T-cell (primary cell): ENCODE results near the gene KCNMB4. TPM values are rescaled to one million over a fixed set of nuclear protein-coding genes. Genes with fewer than 3 reads are reported as not detected.

Experiments used
- ATAC-seq, 4 experiments: fragments of 200-7000 bp in 3 of 4; fragments of 150-1000 bp in 1 of 4; cut with Tn5 transposase; replicated peaks in 1 of 4; 1 replicate in 3 of 4; 2 replicates in 1 of 4; pipeline ENCODE4 v1.10.0; 2021; ENCODE audit warnings: moderate library complexity in 3 of 4, mild to moderate bottlenecking in 2 of 4, moderate number of reproducible peaks in 1 of 4
- CTCF ChIA-PET, 2 donors: fragments of 300-600 bp; sonication (Branson Sonifier 250); formaldehyde crosslinking; loops; one replicate each; lab custom pipeline; 2022; ENCODE audit warnings: antibody characterized with exemption in 2 of 2; lab: Charles Lee
- POLR2A ChIA-PET, 2 donors: fragments of 300-600 bp; sonication (Branson Sonifier 250); formaldehyde crosslinking; loops; one replicate each; lab custom pipeline; 2022; ENCODE audit warnings: antibody characterized with exemption in 2 of 2; lab: Charles Lee
- DNase-seq, 35 experiments: peaks; one replicate each; pipeline versions ENCODE4 v3.0.0 to v3.0.0-alpha.2; 2013 to 2023
- H3K27ac ChIP-seq: one replicate; pipeline ENCODE4 v1.5.1; 2013; ENCODE audit warnings: low read length
- H3K27me3 ChIP-seq, 2 experiments: replicated peaks in 1 of 2; 1 replicate in 1 of 2; 2 replicates in 1 of 2; pipeline versions ENCODE4 v1.6.1 to v1.7.0; 2013; ENCODE audit warnings: low read length in 1 of 2, mixed read lengths in 1 of 2; ENCODE audit not compliant: control insufficient read depth in 2 of 2, insufficient read depth in 2 of 2; ENCODE audit errors: extremely low read depth in 1 of 2
- H3K36me3 ChIP-seq, 2 donors: 1 replicate in 1 of 2; 2 replicates in 1 of 2; pipeline versions ENCODE4 v1.6.1 to v1.7.0; 2013; ENCODE audit warnings: low read length in 1 of 2; ENCODE audit not compliant: control insufficient read depth in 2 of 2, insufficient read depth in 1 of 2; ENCODE audit errors: extremely low read depth in 1 of 2
- H3K4me1 ChIP-seq, 2 experiments: 1 replicate in 1 of 2; 2 replicates in 1 of 2; pipeline versions ENCODE4 v1.6.1 to v1.7.0; 2013; ENCODE audit warnings: low read length in 2 of 2, mixed read lengths in 1 of 2; ENCODE audit not compliant: insufficient read depth in 2 of 2, control insufficient read depth in 1 of 2; ENCODE audit errors: extremely low read depth in 1 of 2
- H3K4me3 ChIP-seq, 2 donors: 1 replicate in 1 of 2; 2 replicates in 1 of 2; pipeline versions ENCODE4 v1.5.1 to v1.7.0; 2013; ENCODE audit warnings: mild to moderate bottlenecking in 2 of 2, low read length in 1 of 2, moderate library complexity in 1 of 2; ENCODE audit not compliant: control insufficient read depth in 1 of 2; ENCODE audit errors: extremely low read depth in 1 of 2
- H3K9me3 ChIP-seq: 2 replicates; pipeline ENCODE4 v1.7.0; 2013
- H3K27ac Mint-ChIP-seq, 2 donors: one replicate each; pipeline ENCODE4 v1.8.0; 2020 to 2021; ENCODE audit warnings: mild to moderate bottlenecking in 2 of 2, mixed read lengths in 2 of 2
- H3K27me3 Mint-ChIP-seq, 2 donors: one replicate each; pipeline ENCODE4 v1.8.0; 2021 to 2022; ENCODE audit warnings: mixed read lengths in 2 of 2
- H3K36me3 Mint-ChIP-seq: one replicate; pipeline ENCODE4 v1.8.0; 2021; ENCODE audit warnings: mixed read lengths
- H3K4me1 Mint-ChIP-seq, 3 donors: one replicate each; pipeline ENCODE4 v1.8.0; 2020 to 2022; ENCODE audit warnings: mixed read lengths in 3 of 3, mild to moderate bottlenecking in 1 of 3
- H3K4me3 Mint-ChIP-seq, 3 donors: one replicate each; pipeline ENCODE4 v1.8.0; 2020 to 2022; ENCODE audit warnings: mild to moderate bottlenecking in 3 of 3, mixed read lengths in 3 of 3, moderate library complexity in 3 of 3
- H3K9me3 Mint-ChIP-seq, 3 donors: one replicate each; pipeline ENCODE4 v1.8.0; 2020 to 2022; ENCODE audit warnings: mixed read lengths in 3 of 3
- WGBS: methylation state at CpG from one replicate; pipeline ENCODE4 v1.1.5; 2013; ENCODE audit warnings: missing lambda C conversion rate; ENCODE audit not compliant: insufficient coverage; 5-methylcytosine and 5-hydroxymethylcytosine counted together
- total RNA-seq, 35 experiments: library from RNA in 6 of 35; stranded (reverse) in 6 of 35; fragments of 120-200 nt in 1 of 35; gene quantifications; one replicate each; pipeline versions ENCODE4 v1.2.1 to v1.2.4 and lab custom pipeline; 2013 to 2026

Gene KCNMB4
- total RNA-seq, 5 donors from 2014 or later (not counting 1 experiment from before 2014, with no cell fraction given) = 0.79 to 2.6 (median 1.5) TPM

- ChIA-PET CTCF (interaction anchor here in 1 of 2 donors (0.6 kb wide), 1 partner anchor 9 kb away, joined by 3 read pairs; no protein-coding TSS in a partner anchor), POLR2A (interaction anchor here (0.6 to 1.1 kb wide), 4 partner anchors 11 to 1389 kb away, joined by 3 to 11 read pairs (median 6); no protein-coding TSS in a partner anchor)
- Histone ChIP-seq H3K4me3 (peak overlapping the region; percentile 87 to 90), H3K27ac (peak overlapping the region; percentile 49), H3K4me1 (peaks cover 16 to 18% of the 10 kb centered on the region in 2 experiments), H3K9me3 (no peaks in the 10 kb centered on the region), H3K27me3 (peaks cover 0 to 14% of the 10 kb centered on the region in 2 experiments), H3K36me3 (no peaks in the 10 kb centered on the region)
- peak; percentile 73 to 79 (median 76) for ATAC-seq
- H3K9me3 Mint-ChIP-seq = no peaks in the 10 kb centered on the region
- H3K4me3 Mint-ChIP-seq = peak overlapping the region; percentile 93 to 98 (median 94)
- H3K36me3 Mint-ChIP-seq = no peaks in the 10 kb centered on the region
- H3K27me3 Mint-ChIP-seq = peaks cover 0 to 6% of the 10 kb centered on the region in 2 donors
- H3K27ac Mint-ChIP-seq = peak overlapping the region; percentile 78 to 85
- DNase-seq = peak; percentile 53 to 81 (median 69)
- under 1% methylated on average over 69 of the region's 69 CpGs for WGBS
- peaks cover 27 to 35% (median 27%) of the 10 kb centered on the region in 3 donors for H3K4me1 Mint-ChIP-seq
Observed at GRCh38 chr12:70366581-70367257, 629 bp downstream of the KCNMB4 start.

GRCh38 chr12:70367258-70368141 is 1.4 kb downstream of the KCNMB4 start:
- Mint-ChIP-seq H3K36me3 (no peaks in the 10 kb centered on the region), H3K9me3 (no peaks in the 10 kb centered on the region), H3K27ac (peak overlapping the region in 1 of 2 donors; percentile 85), H3K4me3 (peak overlapping the region; percentile 93 to 98 (median 94)), H3K27me3 (peaks cover 0 to 6% of the 10 kb centered on the region in 2 donors), H3K4me1 (peaks cover 27 to 35% (median 27%) of the 10 kb centered on the region in 3 donors)
- POLR2A ChIA-PET = interaction anchor here in 1 of 2 donors (1.1 kb wide), 1 partner anchor 1388 kb away, joined by 3 read pairs; no protein-coding TSS in a partner anchor
- Histone ChIP-seq H3K27ac (no peak overlapping the region), H3K4me3 (peak overlapping the region; percentile 87 to 90), H3K27me3 (peaks cover 0 to 14% of the 10 kb centered on the region in 2 experiments), H3K36me3 (no peaks in the 10 kb centered on the region), H3K4me1 (peaks cover 16 to 18% of the 10 kb centered on the region in 2 experiments), H3K9me3 (no peaks in the 10 kb centered on the region)
- CTCF ChIA-PET = interaction anchor here (0.6 to 0.7 kb wide), 4 partner anchors 8 to 110 kb away, joined by 3 to 7 read pairs (median 3); no protein-coding TSS in a partner anchor
- ATAC-seq = no peak
- WGBS = 17% methylated on average over 10 of the region's 21 CpGs
- DNase-seq = no peak

GRCh38 chr12:70372881-70373280 is 6.8 kb downstream of the KCNMB4 start:
- H3K9me3 Mint-ChIP-seq = peaks cover 0 to 5% (median 0%) of the 10 kb centered on the region in 3 donors
- H3K27me3 Mint-ChIP-seq = peaks cover 0 to 1% of the 10 kb centered on the region in 2 donors
- H3K4me3 Mint-ChIP-seq = no peak overlapping the region
- WGBS = 93% methylated on average over 1 of the region's 3 CpGs
- no peaks in the 10 kb centered on the region for H3K36me3 Mint-ChIP-seq
- Histone ChIP-seq H3K27me3 (no peaks in the 10 kb centered on the region), H3K36me3 (no peaks in the 10 kb centered on the region), H3K4me1 (peaks cover 0 to 2% of the 10 kb centered on the region in 2 experiments), H3K9me3 (no peaks in the 10 kb centered on the region), H3K27ac (no peak overlapping the region), H3K4me3 (no peak overlapping the region)
- ChIA-PET POLR2A (no interaction called here), CTCF (no interaction called here)
- DNase-seq = no peak
- no peak overlapping the region for H3K27ac Mint-ChIP-seq
- ATAC-seq = no peak
- H3K4me1 Mint-ChIP-seq = peaks cover under 1 to 9% (median 6%) of the 10 kb centered on the region in 3 donors

- 17% methylated on average over 1 of the region's 1 CpG for WGBS
- Mint-ChIP-seq H3K9me3 (peaks cover 0 to 4% (median 2%) of the 10 kb centered on the region in 3 donors), H3K27ac (no peak overlapping the region), H3K4me3 (no peak overlapping the region), H3K27me3 (no peaks in the 10 kb centered on the region), H3K4me1 (no peaks in the 10 kb centered on the region), H3K36me3 (peaks cover 2% of the 10 kb centered on the region)
- Histone ChIP-seq H3K27me3 (no peaks in the 10 kb centered on the region), H3K36me3 (no peaks in the 10 kb centered on the region), H3K4me3 (no peak overlapping the region), H3K9me3 (no peaks in the 10 kb centered on the region), H3K27ac (no peak overlapping the region), H3K4me1 (no peaks in the 10 kb centered on the region)
- ChIA-PET CTCF (no interaction called here), POLR2A (no interaction called here)
- ATAC-seq = no peak
- no peak for DNase-seq
Observed at GRCh38 chr12:70379846-70380245, 13.8 kb downstream of the KCNMB4 start.

- POLR2A ChIA-PET = no interaction called here
- peaks cover 0 to 4% of the 10 kb centered on the region in 2 donors for H3K27me3 Mint-ChIP-seq
- Histone ChIP-seq H3K4me1 (no peaks in the 10 kb centered on the region), H3K36me3 (no peaks in the 10 kb centered on the region), H3K27me3 (no peaks in the 10 kb centered on the region), H3K4me3 (no peak overlapping the region), H3K27ac (no peak overlapping the region), H3K9me3 (no peaks in the 10 kb centered on the region)
- peaks cover 0 to 4% (median 0%) of the 10 kb centered on the region in 3 donors for H3K9me3 Mint-ChIP-seq
- H3K27ac Mint-ChIP-seq = no peak overlapping the region
- ATAC-seq (no peak), DNase-seq (no peak)
- H3K4me1 Mint-ChIP-seq = no peaks in the 10 kb centered on the region
- H3K4me3 Mint-ChIP-seq = no peak overlapping the region
- CTCF ChIA-PET = no interaction called here
- no peaks in the 10 kb centered on the region for H3K36me3 Mint-ChIP-seq
- WGBS = 94% methylated on average over 2 of the region's 4 CpGs
Observed at GRCh38 chr12:70383484-70383883, 17.4 kb downstream of the KCNMB4 start.

- CTCF ChIA-PET = no interaction called here
- Mint-ChIP-seq H3K27me3 (peaks cover 0 to 4% of the 10 kb centered on the region in 2 donors), H3K9me3 (peaks cover 0 to 4% (median 0%) of the 10 kb centered on the region in 3 donors), H3K27ac (no peak overlapping the region), H3K36me3 (peaks cover 3% of the 10 kb centered on the region), H3K4me1 (no peaks in the 10 kb centered on the region), H3K4me3 (no peak overlapping the region)
- WGBS = 100% methylated on average over 2 of the region's 3 CpGs
- no peaks in the 10 kb centered on the region for H3K4me1 ChIP-seq
- H3K9me3 ChIP-seq = no peaks in the 10 kb centered on the region
- H3K4me3 ChIP-seq = no peak overlapping the region
- ATAC-seq (no peak), DNase-seq (no peak)
- POLR2A ChIA-PET = no interaction called here
- no peaks in the 10 kb centered on the region for H3K36me3 ChIP-seq
- no peaks in the 10 kb centered on the region for H3K27me3 ChIP-seq
- H3K27ac ChIP-seq = no peak overlapping the region
Observed at GRCh38 chr12:70383886-70384285, 17.8 kb downstream of the KCNMB4 start.
